Right lobe of liver (tissue), 4 donors: Measurements from ENCODE around the gene ZNF564.
"Not testable (repeated sequence)": the region's sequence is repeated elsewhere in the genome, so short reads cannot be mapped to it uniquely, and the experiment has no call there.

Source experiments
- CTCF ChIP-seq, 4 donors: fragments of 200-600 bp in 3 of 4; fragments of 450-650 bp in 1 of 4; IDR thresholded peaks; one replicate each; pipeline versions ENCODE4 v1.5.1 to v1.8.0; 2016 to 2022; ENCODE audit warnings: antibody characterized with exemption in 4 of 4, mild to moderate bottlenecking in 2 of 4
- POLR2A ChIP-seq: fragments of 450-650 bp; IDR thresholded peaks from one replicate; pipeline ENCODE4 v1.6.1; 2017; ENCODE audit warnings: antibody characterized with exemption, mild to moderate bottlenecking
- donor health status: DM: no; HTN: no; CAD: no.
- donor health status: DM: no; HTN: no; CAD: no.
- donor health status: DM: no; HTN: yes; CAD: no.

GRCh38 chr19:12486265-12486783 lies 65.0 kb downstream of the ZNF564 start:
- not testable (repeated sequence) for TF ChIP-seq CTCF (IDR thresholded peaks at IDR 0.05); POLR2A
